OCI-LY3 (cell line): ENCODE measurements around the gene ANP32D.
"Not testable (repeated sequence)": the region's sequence is repeated elsewhere in the genome, so short reads cannot be mapped to it uniquely, and the experiment has no call there.

Source experiments
- H2AFZ ChIP-seq: fragments of 200-600, 300-600 bp; shearing (Covaris generic); 2 replicates; pipeline ENCODE4 v1.6.0; 2014; ENCODE audit warnings: antibody characterized with exemption, low read depth, low read length
- H3K27ac ChIP-seq: fragments of 200-600, 300-600 bp; sonication (generic); 2 replicates; pipeline ENCODE4 v1.5.1; 2014; ENCODE audit warnings: mild to moderate bottlenecking, low read length, moderate library complexity, mixed read lengths
- H3K27me3 ChIP-seq: fragments of 200-600, 300-600 bp; sonication (generic); 2 replicates; pipeline ENCODE4 v1.6.1; 2014; ENCODE audit warnings: low read depth, low read length, mixed read lengths
- H3K36me3 ChIP-seq: fragments of 200-600, 300-600 bp; sonication (generic); replicated peaks from 2 replicates; pipeline ENCODE3; 2014; ENCODE audit warnings: low read depth, low read length, mixed read lengths
- H3K4me1 ChIP-seq: fragments of 300-600, 200-600 bp; sonication (generic); 2 replicates; pipeline ENCODE4 v1.6.1; 2014; ENCODE audit warnings: low read length, mixed read lengths
- H3K4me2 ChIP-seq: fragments of 200-600, 300-600 bp; sonication (generic); 2 replicates; pipeline ENCODE4 v1.6.1; 2014; ENCODE audit warnings: low read length, mixed read lengths
- H3K4me3 ChIP-seq: fragments of 300-600, 200-600 bp; sonication (generic); 2 replicates; pipeline ENCODE4 v1.5.1; 2014; ENCODE audit warnings: antibody characterized with exemption, mild to moderate bottlenecking, low read length, moderate library complexity
- H3K79me2 ChIP-seq: fragments of 300-600, 200-600 bp; shearing (Covaris generic); 2 replicates; pipeline ENCODE4 v1.6.1; 2014; ENCODE audit warnings: mild to moderate bottlenecking, low read length, mixed read lengths
- H3K9ac ChIP-seq: fragments of 300-600, 200-600 bp; shearing (Covaris generic); 2 replicates; pipeline ENCODE4 v1.6.0; 2014; ENCODE audit warnings: mild to moderate bottlenecking, low read length, moderate library complexity
- H3K9me3 ChIP-seq: fragments of 200-600, 300-600 bp; shearing (Covaris generic); 2 replicates; pipeline ENCODE4 v1.6.1; 2014; ENCODE audit warnings: low read length, mixed read lengths; ENCODE audit not compliant: insufficient read depth
- H4K20me1 ChIP-seq: fragments of 200-600, 300-600 bp; sonication (generic); 2 replicates; pipeline ENCODE4 v1.6.1; 2016; ENCODE audit warnings: low read length, mixed read lengths; ENCODE audit not compliant: insufficient read depth
- EZH2phosphoT487 ChIP-seq: fragments of 200-600 bp; shearing (Covaris generic); IDR thresholded peaks from 2 replicates; pipeline ENCODE4 v1.6.1; 2018; ENCODE audit warnings: antibody characterized with exemption, mixed run types, low read depth
- TF ChIP-seq, protein P1 (sequence below): fragments of 200-600, 300-600 bp; sonication (generic); IDR thresholded peaks from 2 replicates; pipeline ENCODE4 v1.5.1; 2014; ENCODE audit warnings: antibody characterized with exemption, low read length, low read depth

ANP32D gene

DNA sequence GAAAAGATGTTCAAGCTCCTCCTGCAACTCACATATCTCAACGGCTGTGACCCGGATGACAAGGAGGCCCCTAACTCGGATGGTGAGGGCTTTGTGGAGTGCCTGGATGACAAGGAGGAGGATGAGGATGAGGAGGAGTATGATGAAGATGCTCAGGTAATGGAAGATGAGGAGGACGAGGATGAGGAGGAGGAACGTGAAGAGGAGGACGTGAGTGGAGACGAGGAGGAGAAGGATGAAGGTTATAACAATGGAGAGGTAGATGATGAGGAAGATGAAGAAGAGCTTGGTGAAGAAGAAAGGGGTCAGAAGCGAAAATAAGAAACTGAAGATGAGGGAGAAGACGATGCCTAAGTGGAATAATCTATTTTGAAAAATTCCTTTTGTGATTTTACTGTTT, 702 bp downstream of the ANP32D start:
- H3K4me3 ChIP-seq, result no peak overlapping the region
- no peaks in the 10 kb centered on the region for H3K4me1 ChIP-seq
- TF ChIP-seq, protein P1, sequence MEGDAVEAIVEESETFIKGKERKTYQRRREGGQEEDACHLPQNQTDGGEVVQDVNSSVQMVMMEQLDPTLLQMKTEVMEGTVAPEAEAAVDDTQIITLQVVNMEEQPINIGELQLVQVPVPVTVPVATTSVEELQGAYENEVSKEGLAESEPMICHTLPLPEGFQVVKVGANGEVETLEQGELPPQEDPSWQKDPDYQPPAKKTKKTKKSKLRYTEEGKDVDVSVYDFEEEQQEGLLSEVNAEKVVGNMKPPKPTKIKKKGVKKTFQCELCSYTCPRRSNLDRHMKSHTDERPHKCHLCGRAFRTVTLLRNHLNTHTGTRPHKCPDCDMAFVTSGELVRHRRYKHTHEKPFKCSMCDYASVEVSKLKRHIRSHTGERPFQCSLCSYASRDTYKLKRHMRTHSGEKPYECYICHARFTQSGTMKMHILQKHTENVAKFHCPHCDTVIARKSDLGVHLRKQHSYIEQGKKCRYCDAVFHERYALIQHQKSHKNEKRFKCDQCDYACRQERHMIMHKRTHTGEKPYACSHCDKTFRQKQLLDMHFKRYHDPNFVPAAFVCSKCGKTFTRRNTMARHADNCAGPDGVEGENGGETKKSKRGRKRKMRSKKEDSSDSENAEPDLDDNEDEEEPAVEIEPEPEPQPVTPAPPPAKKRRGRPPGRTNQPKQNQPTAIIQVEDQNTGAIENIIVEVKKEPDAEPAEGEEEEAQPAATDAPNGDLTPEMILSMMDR, result no peak
- TF ChIP-seq EZH2phosphoT487, result no peak
- no peak overlapping the region for H2AFZ ChIP-seq
- no peaks in the 10 kb centered on the region for H4K20me1 ChIP-seq
- no peaks in the 10 kb centered on the region for H3K27me3 ChIP-seq
- no peak overlapping the region for H3K9ac ChIP-seq
- no peaks in the 10 kb centered on the region for H3K36me3 ChIP-seq
- no peak overlapping the region for H3K27ac ChIP-seq
- no peaks in the 10 kb centered on the region for H3K9me3 ChIP-seq
- no peak overlapping the region for H3K4me2 ChIP-seq
- no peaks in the 10 kb centered on the region for H3K79me2 ChIP-seq

DNA sequence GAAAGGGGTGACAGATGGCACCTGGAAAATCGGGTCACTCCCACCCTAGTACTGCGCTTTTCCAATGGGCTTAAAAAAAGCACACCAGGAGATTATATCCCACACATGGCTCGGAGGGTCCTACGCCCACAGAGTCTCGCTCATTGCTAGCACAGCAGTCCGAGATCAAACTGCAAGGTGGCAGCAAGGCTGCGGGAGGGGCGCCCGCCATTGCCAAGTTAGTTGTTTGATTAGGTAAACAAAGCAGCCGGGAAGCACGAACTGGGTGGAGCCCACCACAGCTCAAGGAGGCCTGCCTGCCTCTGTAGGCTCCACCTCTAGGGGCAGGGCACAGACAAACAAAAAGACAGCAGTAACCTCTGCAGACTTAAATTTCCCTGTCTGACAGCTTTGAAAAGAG, 2.1 kb downstream of the ANP32D start:
- not testable (repeated sequence) for H4K20me1 ChIP-seq, H3K9me3 ChIP-seq, H2AFZ ChIP-seq, H3K27me3 ChIP-seq, H3K4me1 ChIP-seq, H3K36me3 ChIP-seq, H3K9ac ChIP-seq, H3K4me2 ChIP-seq, H3K79me2 ChIP-seq, H3K27ac ChIP-seq, H3K4me3 ChIP-seq

DNA sequence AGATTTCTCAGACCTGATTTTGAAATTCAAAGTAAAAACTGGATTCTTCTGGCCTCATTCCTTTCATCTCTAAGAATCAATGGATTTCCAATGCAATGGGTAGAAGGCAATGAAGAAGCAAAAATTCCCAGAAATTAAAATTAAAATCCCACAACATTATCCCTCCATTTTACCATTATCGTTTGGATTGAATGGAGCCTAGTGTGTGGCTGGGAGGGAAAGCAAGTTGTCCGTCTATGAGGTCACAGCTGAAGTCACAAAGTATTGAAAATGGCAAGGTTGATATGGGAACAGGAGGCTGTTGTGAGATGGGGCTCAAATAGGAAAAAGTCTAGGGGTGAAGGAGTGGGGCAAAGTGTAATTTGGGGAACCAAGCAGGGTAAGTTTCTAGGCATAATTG, 9.8 kb downstream of the ANP32D start, which contains the start of gene C12orf54:
Gene C12orf54 (plus strand): TSS at position 301 of the 400 bp plus-strand sequence. CDS start 799 bp downstream, outside the sequence.
- Histone ChIP-seq H3K27ac (no peak within 1 kb of the TSS), H3K4me3 (no peak within 1 kb of the TSS), H3K79me2 (no peaks in the 10 kb centered on the region), H3K9me3 (no peaks in the 10 kb centered on the region), H3K4me2 (no peak within 1 kb of the TSS), H3K27me3 (no peaks in the 10 kb centered on the region), H3K4me1 (no peaks in the 10 kb centered on the region; the same call in 1 of the 2 replicates), H3K9ac (no peak within 1 kb of the TSS), H4K20me1 (no peaks in the 10 kb centered on the region), H2AFZ (no peak within 1 kb of the TSS), H3K36me3 (no peaks in the 10 kb centered on the region)
- TF ChIP-seq, protein P1, result no peak
- TF ChIP-seq EZH2phosphoT487, result no peak

DNA sequence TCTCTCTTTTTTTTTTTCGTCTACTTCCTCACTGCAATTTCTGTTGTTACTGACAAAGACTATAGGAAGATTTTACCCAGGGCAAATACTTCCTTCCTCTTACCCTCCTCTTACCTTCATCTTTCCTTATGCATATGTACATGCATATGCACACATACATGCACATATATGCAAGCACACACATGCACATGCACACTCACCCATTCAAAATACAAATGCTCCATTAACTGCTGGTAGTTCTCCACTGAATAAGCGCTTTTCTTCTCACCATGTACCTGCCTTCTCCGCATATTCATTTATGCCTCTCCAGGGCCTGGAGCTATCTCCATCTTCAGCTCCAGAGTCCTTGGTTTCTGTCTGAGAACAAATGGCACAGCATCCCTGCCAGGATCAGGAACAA, 10.6 kb downstream of the ANP32D start:
- Histone ChIP-seq H3K9me3 (no peaks in the 10 kb centered on the region), H3K9ac (no peak overlapping the region), H4K20me1 (no peaks in the 10 kb centered on the region), H3K27ac (no peak overlapping the region), H3K4me2 (no peak overlapping the region), H2AFZ (no peak overlapping the region), H3K4me1 (no peaks in the 10 kb centered on the region; the same call in 1 of the 2 replicates), H3K27me3 (no peaks in the 10 kb centered on the region), H3K36me3 (no peaks in the 10 kb centered on the region), H3K79me2 (no peaks in the 10 kb centered on the region), H3K4me3 (no peak overlapping the region)
- no peak for TF ChIP-seq EZH2phosphoT487
- TF ChIP-seq, protein P1, result no peak

DNA sequence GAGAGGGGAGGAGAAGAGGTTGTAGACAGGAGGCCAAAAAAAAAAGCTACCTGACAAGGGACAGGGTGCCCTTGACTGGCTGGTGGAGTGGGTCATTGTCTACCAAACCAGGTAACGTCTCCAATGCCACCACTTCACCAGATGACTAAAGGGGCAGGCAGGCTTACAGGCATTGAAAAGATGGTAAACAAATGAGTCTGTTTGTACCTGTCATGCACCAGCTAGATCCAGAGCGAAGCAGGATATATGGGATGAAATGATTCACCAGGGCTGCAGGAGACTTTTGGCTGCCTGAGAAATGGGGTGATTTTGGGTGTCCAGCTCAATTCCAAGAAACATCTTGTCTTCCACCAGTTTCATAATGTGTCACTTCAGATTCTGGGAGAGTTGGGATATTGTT, 13.9 kb downstream of the ANP32D start:
- Histone ChIP-seq H4K20me1 (no peaks in the 10 kb centered on the region), H3K9me3 (no peaks in the 10 kb centered on the region), H3K79me2 (no peaks in the 10 kb centered on the region), H3K36me3 (no peaks in the 10 kb centered on the region), H3K27ac (no peak overlapping the region), H3K4me3 (no peak overlapping the region), H3K27me3 (no peaks in the 10 kb centered on the region), H3K9ac (no peak overlapping the region), H2AFZ (no peak overlapping the region), H3K4me2 (no peak overlapping the region), H3K4me1 (peaks cover 20% of the 10 kb centered on the region)
- no peak for TF ChIP-seq EZH2phosphoT487
- TF ChIP-seq, protein P1, result no peak
